ENCODE results near the gene PTGDS.

PTGDS gene

GRCh38 chr9:137018761-137019559 lies 41.7 kb downstream of the PTGDS start:
- no peak overlapping the region for H3K4me3 Mint-ChIP-seq
- H3K27ac Mint-ChIP-seq: no peak overlapping the region
- H3K4me1 Mint-ChIP-seq (ENCODE audit: low read depth): no peaks in the 10 kb centered on the region
- peaks cover 9% of the 10 kb centered on the region for H3K36me3 Mint-ChIP-seq (ENCODE audit: low read depth)
- DNase-seq: no peak
- no peaks in the 10 kb centered on the region for H3K27me3 Mint-ChIP-seq
- H3K9me3 Mint-ChIP-seq: no peaks in the 10 kb centered on the region

GRCh38 chr9:137019891-137020683 lies 42.8 kb downstream of the PTGDS start:
- Mint-ChIP-seq H3K9me3 (no peaks in the 10 kb centered on the region), H3K36me3 (ENCODE audit: low read depth) (peaks cover 6% of the 10 kb centered on the region), H3K4me3 (no peak overlapping the region), H3K27ac (no peak overlapping the region), H3K4me1 (ENCODE audit: low read depth) (no peaks in the 10 kb centered on the region), H3K27me3 (no peaks in the 10 kb centered on the region)
- no peak for DNase-seq

GRCh38 chr9:137020771-137021567 lies 43.7 kb downstream of the PTGDS start:
- Mint-ChIP-seq H3K27me3 (no peaks in the 10 kb centered on the region), H3K27ac (no peak overlapping the region), H3K4me1 (ENCODE audit: low read depth) (no peaks in the 10 kb centered on the region), H3K4me3 (no peak overlapping the region), H3K9me3 (no peaks in the 10 kb centered on the region), H3K36me3 (ENCODE audit: low read depth) (peaks cover 4% of the 10 kb centered on the region)
- no peak for DNase-seq

GRCh38 chr9:137021568-137021978 lies 44.3 kb downstream of the PTGDS start:
- no peak overlapping the region for H3K27ac Mint-ChIP-seq

GRCh38 chr9:137021979-137022661 lies 44.8 kb downstream of the PTGDS start:
- no peaks in the 10 kb centered on the region for H3K27me3 Mint-ChIP-seq
- DNase-seq: peak; percentile 79
- peaks cover 7% of the 10 kb centered on the region for H3K4me1 Mint-ChIP-seq (ENCODE audit: low read depth)
- peaks cover under 1% of the 10 kb centered on the region for H3K36me3 Mint-ChIP-seq (ENCODE audit: low read depth)
- H3K9me3 Mint-ChIP-seq: no peaks in the 10 kb centered on the region
- no peak overlapping the region for H3K4me3 Mint-ChIP-seq
- peak overlapping the region; percentile 41 for H3K27ac Mint-ChIP-seq

More at GRCh38 chr9:137021568-137021978, 44.3 kb downstream of the PTGDS start:
- H3K27me3 Mint-ChIP-seq: no peaks in the 10 kb centered on the region
- peaks cover 3% of the 10 kb centered on the region for H3K4me1 Mint-ChIP-seq (ENCODE audit: low read depth)
- no peaks in the 10 kb centered on the region for H3K9me3 Mint-ChIP-seq
- H3K36me3 Mint-ChIP-seq (ENCODE audit: low read depth): peaks cover 4% of the 10 kb centered on the region
- DNase-seq: no peak
- no peak overlapping the region for H3K4me3 Mint-ChIP-seq

- DNase-seq: no peak
- Mint-ChIP-seq H3K36me3 (ENCODE audit: low read depth) (no peaks in the 10 kb centered on the region), H3K4me1 (ENCODE audit: low read depth) (peaks cover 10% of the 10 kb centered on the region), H3K27ac (no peak overlapping the region), H3K4me3 (no peak overlapping the region), H3K27me3 (no peaks in the 10 kb centered on the region), H3K9me3 (no peaks in the 10 kb centered on the region)
Observed at GRCh38 chr9:137022662-137023008, 45.3 kb downstream of the PTGDS start.

- DNase-seq: no peak
- Mint-ChIP-seq H3K4me3 (no peak overlapping the region), H3K27ac (no peak overlapping the region), H3K9me3 (no peaks in the 10 kb centered on the region), H3K36me3 (ENCODE audit: low read depth) (no peaks in the 10 kb centered on the region), H3K4me1 (ENCODE audit: low read depth) (peaks cover 10% of the 10 kb centered on the region), H3K27me3 (no peaks in the 10 kb centered on the region)
Observed at GRCh38 chr9:137023157-137023556, 45.9 kb downstream of the PTGDS start.

GRCh38 chr9:137023583-137023991 lies 46.3 kb downstream of the PTGDS start:
- H3K27ac Mint-ChIP-seq: no peak overlapping the region
- no peaks in the 10 kb centered on the region for H3K9me3 Mint-ChIP-seq
- H3K36me3 Mint-ChIP-seq (ENCODE audit: low read depth): no peaks in the 10 kb centered on the region
- no peak for DNase-seq
- no peaks in the 10 kb centered on the region for H3K27me3 Mint-ChIP-seq
- no peak overlapping the region for H3K4me3 Mint-ChIP-seq
- H3K4me1 Mint-ChIP-seq (ENCODE audit: low read depth): peaks cover 11% of the 10 kb centered on the region

GRCh38 chr9:137025517-137025966 lies 48.2 kb downstream of the PTGDS start:
- no peak for DNase-seq
- peaks cover 31% of the 10 kb centered on the region for H3K4me1 Mint-ChIP-seq (ENCODE audit: low read depth)
- H3K27me3 Mint-ChIP-seq: no peaks in the 10 kb centered on the region
- H3K27ac Mint-ChIP-seq: no peak overlapping the region
- no peaks in the 10 kb centered on the region for H3K9me3 Mint-ChIP-seq
- no peaks in the 10 kb centered on the region for H3K36me3 Mint-ChIP-seq (ENCODE audit: low read depth)
- H3K4me3 Mint-ChIP-seq: no peak overlapping the region

GRCh38 chr9:137026384-137026783 lies 49.1 kb downstream of the PTGDS start:
- Mint-ChIP-seq H3K4me1 (ENCODE audit: low read depth) (peaks cover 36% of the 10 kb centered on the region), H3K9me3 (no peaks in the 10 kb centered on the region), H3K27me3 (no peaks in the 10 kb centered on the region), H3K36me3 (ENCODE audit: low read depth) (no peaks in the 10 kb centered on the region), H3K27ac (no peak overlapping the region), H3K4me3 (no peak overlapping the region)
- DNase-seq: no peak

- no peak overlapping the region for H3K27ac Mint-ChIP-seq
- peaks cover 39% of the 10 kb centered on the region for H3K4me1 Mint-ChIP-seq (ENCODE audit: low read depth)
- no peaks in the 10 kb centered on the region for H3K9me3 Mint-ChIP-seq
- DNase-seq: peak; percentile 41
- H3K4me3 Mint-ChIP-seq: peak overlapping the region; percentile 71
- H3K27me3 Mint-ChIP-seq: no peaks in the 10 kb centered on the region
- no peaks in the 10 kb centered on the region for H3K36me3 Mint-ChIP-seq (ENCODE audit: low read depth)
Observed at GRCh38 chr9:137026828-137027227, 49.5 kb downstream of the PTGDS start.

- Mint-ChIP-seq H3K4me1 (ENCODE audit: low read depth) (peaks cover 45% of the 10 kb centered on the region), H3K36me3 (ENCODE audit: low read depth) (no peaks in the 10 kb centered on the region), H3K27ac (peak within 1 kb of the TSS; percentile 74), H3K9me3 (no peaks in the 10 kb centered on the region), H3K27me3 (no peaks in the 10 kb centered on the region), H3K4me3 (peak within 1 kb of the TSS; percentile 71)
- DNase-seq: peak; percentile 45
Observed at GRCh38 chr9:137027369-137028262, 50.3 kb downstream of the PTGDS start, which contains the start of gene ABCA2. Gene ABCA2 (minus strand): TSS chr9:137028237. CDS start chr9:137028140, 97 bp downstream.
